AG09319 (cell line): Measurements from ENCODE around the gene ST8SIA1.

Experiments
- DNase-seq: peaks from one replicate; pipeline ENCODE4 v3.0.0-alpha.2; 2010; ENCODE audit warnings: low read depth; ENCODE audit errors: extremely low read depth
- TF ChIP-seq, protein P1 (sequence below): IDR thresholded peaks from 2 replicates; pipeline ENCODE4 v1.5.1; 2011; ENCODE audit warnings: low read depth, mild to moderate bottlenecking, inconsistent platforms, low read length, moderate library complexity

Gene ST8SIA1

GRCh38 chr12:22329621-22330020 is 4.9 kb downstream of the ST8SIA1 start:
- DNase-seq, result no peak
- TF ChIP-seq, protein P1, sequence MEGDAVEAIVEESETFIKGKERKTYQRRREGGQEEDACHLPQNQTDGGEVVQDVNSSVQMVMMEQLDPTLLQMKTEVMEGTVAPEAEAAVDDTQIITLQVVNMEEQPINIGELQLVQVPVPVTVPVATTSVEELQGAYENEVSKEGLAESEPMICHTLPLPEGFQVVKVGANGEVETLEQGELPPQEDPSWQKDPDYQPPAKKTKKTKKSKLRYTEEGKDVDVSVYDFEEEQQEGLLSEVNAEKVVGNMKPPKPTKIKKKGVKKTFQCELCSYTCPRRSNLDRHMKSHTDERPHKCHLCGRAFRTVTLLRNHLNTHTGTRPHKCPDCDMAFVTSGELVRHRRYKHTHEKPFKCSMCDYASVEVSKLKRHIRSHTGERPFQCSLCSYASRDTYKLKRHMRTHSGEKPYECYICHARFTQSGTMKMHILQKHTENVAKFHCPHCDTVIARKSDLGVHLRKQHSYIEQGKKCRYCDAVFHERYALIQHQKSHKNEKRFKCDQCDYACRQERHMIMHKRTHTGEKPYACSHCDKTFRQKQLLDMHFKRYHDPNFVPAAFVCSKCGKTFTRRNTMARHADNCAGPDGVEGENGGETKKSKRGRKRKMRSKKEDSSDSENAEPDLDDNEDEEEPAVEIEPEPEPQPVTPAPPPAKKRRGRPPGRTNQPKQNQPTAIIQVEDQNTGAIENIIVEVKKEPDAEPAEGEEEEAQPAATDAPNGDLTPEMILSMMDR, result no peak

DNA sequence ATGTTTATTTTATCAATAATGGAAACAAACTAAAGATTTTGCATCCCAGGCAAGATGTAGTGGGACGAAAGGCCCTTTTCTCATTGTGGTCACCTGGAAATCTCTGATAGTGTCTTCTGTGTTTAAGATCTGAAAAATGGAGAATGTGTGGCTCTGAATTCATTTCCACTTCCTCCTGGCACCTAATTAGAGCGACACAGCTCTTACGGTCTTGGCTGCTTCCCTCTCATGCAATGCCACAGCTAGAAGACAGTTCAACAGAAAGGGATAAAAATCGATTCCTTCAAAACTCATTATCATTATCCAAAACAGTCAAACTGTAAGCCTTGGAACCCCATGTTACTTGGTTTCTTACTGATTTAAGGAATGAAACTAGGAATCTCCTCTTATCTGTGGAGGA is 9.3 kb downstream of the ST8SIA1 start:
- TF ChIP-seq, protein P1, result no peak
- DNase-seq, result no peak

GRCh38 chr12:22322091-22322490 is 12.4 kb downstream of the ST8SIA1 start:
- no peak for DNase-seq
- TF ChIP-seq, protein P1, result no peak

GRCh38 chr12:22321638-22322037 is 12.9 kb downstream of the ST8SIA1 start:
- no peak for DNase-seq
- TF ChIP-seq, protein P1, result no peak

GRCh38 chr12:22321018-22321605 is 13.4 kb downstream of the ST8SIA1 start:
- TF ChIP-seq, protein P1, result no peak
- DNase-seq, result no peak

DNA sequence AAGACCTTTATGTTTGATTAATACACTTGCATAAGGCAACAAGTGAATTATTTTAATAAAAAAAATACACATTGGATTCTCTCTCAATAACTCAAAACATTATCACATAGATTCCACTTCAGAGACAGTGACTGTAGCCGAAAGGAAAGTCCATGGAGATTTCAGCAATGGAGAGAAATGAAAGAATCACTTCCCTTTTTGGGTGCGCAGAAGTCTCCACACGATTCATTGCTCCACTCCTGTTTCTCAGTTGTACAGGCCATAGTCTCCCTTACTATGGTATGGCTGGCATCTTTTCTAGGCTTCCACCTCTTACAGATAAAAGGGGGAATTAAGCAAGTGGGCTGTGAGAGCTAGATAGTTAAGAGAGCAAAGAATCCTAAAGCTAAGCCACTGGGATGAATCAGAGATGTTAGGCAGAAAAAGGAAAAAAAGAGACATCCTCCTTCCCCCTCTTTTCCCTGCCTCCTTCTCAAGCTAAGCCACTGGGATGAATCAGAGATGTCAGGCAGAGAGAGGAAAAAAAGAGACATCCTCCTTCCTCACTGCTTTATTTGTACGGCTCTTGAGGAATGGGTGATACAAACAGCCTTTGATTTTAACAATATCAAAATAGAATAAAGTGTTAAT is 16.3 kb downstream of the ST8SIA1 start:
- DNase-seq, result no peak
- TF ChIP-seq, protein P1, result no peak

GRCh38 chr12:22313963-22314330 is 20.6 kb downstream of the ST8SIA1 start:
- TF ChIP-seq, protein P1, result no peak
- no peak for DNase-seq
